ENCODE data around the gene CFAP20DC.

Gene CFAP20DC

GRCh38 chr3:58693940-58694850 is 355.6 kb downstream of the CFAP20DC start:
- DNase-seq (ENCODE audit: low read depth), result no peak

DNA sequence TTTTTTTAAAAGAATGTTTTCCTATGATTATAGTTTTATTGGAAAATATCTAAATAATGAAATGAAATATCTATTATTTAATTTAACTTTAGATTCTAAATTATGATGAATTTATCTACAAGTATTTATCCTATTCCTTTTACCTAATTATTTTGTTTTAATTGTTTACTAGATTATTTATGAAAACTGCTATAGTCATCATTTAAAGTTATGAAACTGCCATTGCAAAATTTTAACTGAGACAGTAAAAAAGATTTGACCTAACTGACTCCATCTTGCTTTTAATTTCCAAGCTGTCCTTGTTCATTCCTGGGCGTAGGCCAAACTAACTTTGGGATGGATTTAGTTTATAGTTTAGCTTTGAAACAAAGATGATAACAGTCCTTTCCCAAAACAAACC is 357.3 kb downstream of the CFAP20DC start:
- DNase-seq (ENCODE audit: low read depth), result no peak
